Endothelial cell of umbilical vein (primary cell): ENCODE measurements around the gene PPP2R3B. TPM values are rescaled to one million over a fixed set of nuclear protein-coding genes. Genes with fewer than 3 reads are reported as not detected.

Experiments
- BruUV-seq: library from RNA; stranded (reverse); fragments of 400-500 nt; replicated peaks from 2 replicates; lab custom pipeline; 2021; lab: Mats Ljungman, UMichigan
- CTCF ChIA-PET: fragments of 300-600, 350-600 bp; sonication (Branson Sonifier 250); formaldehyde crosslinking; loops from one replicate; lab custom pipeline; 2021; ENCODE audit warnings: antibody characterized with exemption, inconsistent platforms; lab: Charles Lee
- POLR2A ChIA-PET: fragments of 300-600, 350-600 bp; sonication (Branson Sonifier 250); formaldehyde crosslinking; loops from one replicate; lab custom pipeline; 2021; ENCODE audit warnings: antibody characterized with exemption, inconsistent platforms; lab: Charles Lee
- DNase-seq: peaks from one replicate; pipeline ENCODE4 v3.0.0-alpha.2; 2011; ENCODE audit warnings: low read depth, low spot score
- FAIRE-seq: peaks from 2 replicates; lab custom pipeline; 2011; peaks lifted over from hg19 to GRCh38; lab: Jason Lieb, UNC
- H2AFZ ChIP-seq: 2 replicates; pipeline ENCODE4 v1.6.0; 2012; ENCODE audit warnings: low read depth, low read length, control low read depth, inconsistent platforms
- H3K27ac ChIP-seq: 2 replicates; pipeline ENCODE4 v1.5.1; 2011; ENCODE audit warnings: low read depth, mild to moderate bottlenecking, control low read depth, low read length, moderate library complexity; ENCODE audit not compliant: insufficient read depth
- H3K27me3 ChIP-seq, 2 experiments: 2 replicates each; pipeline versions ENCODE4 v1.6.0 to v1.6.1; 2011; ENCODE audit warnings: low read length in 2 of 2, mixed read lengths in 1 of 2; ENCODE audit not compliant: control insufficient read depth in 2 of 2, insufficient read depth in 2 of 2
- H3K36me3 ChIP-seq, 2 experiments: 2 replicates in 1 of 2; 3 replicates in 1 of 2; pipeline ENCODE4 v1.5.1; 2011; ENCODE audit warnings: low read length in 2 of 2, mild to moderate bottlenecking in 1 of 2, moderate library complexity in 1 of 2; ENCODE audit not compliant: control insufficient read depth in 2 of 2, insufficient read depth in 2 of 2; ENCODE audit errors: extremely low read depth in 1 of 2
- H3K4me1 ChIP-seq: 3 replicates; pipeline ENCODE4 v1.5.1; 2011; ENCODE audit warnings: mild to moderate bottlenecking, low read length; ENCODE audit not compliant: control insufficient read depth, insufficient read depth; ENCODE audit errors: extremely low read depth
- H3K4me2 ChIP-seq: 2 replicates; pipeline ENCODE4 v1.6.1; 2011; ENCODE audit warnings: low read length, control low read depth, mixed read lengths; ENCODE audit not compliant: insufficient read depth
- H3K4me3 ChIP-seq, 3 experiments: fragments of 200-600 bp in 1 of 3; sonication (generic), shearing (Covaris generic) in 1 of 3; replicated peaks in 1 of 3; 2 replicates each; pipeline ENCODE4 v1.5.1; 2011 to 2016; ENCODE audit warnings: control low read depth in 3 of 3, low read length in 3 of 3, mild to moderate bottlenecking in 2 of 3, inconsistent platforms in 1 of 3, low read depth in 1 of 3, moderate library complexity in 1 of 3; ENCODE audit not compliant: insufficient read depth in 1 of 3
- H3K79me2 ChIP-seq: 2 replicates; pipeline ENCODE4 v1.6.0; 2012; ENCODE audit warnings: low read length, inconsistent platforms; ENCODE audit not compliant: control insufficient read depth, insufficient read depth
- H3K9ac ChIP-seq: replicated peaks from 2 replicates; pipeline ENCODE3; 2011; ENCODE audit warnings: low read length, control low read depth; ENCODE audit not compliant: insufficient read depth; ENCODE audit errors: extremely low read depth
- H3K9me1 ChIP-seq: replicated peaks from 3 replicates; pipeline ENCODE4 v1.6.0; 2011; ENCODE audit warnings: mild to moderate bottlenecking, low read length; ENCODE audit not compliant: control insufficient read depth, insufficient read depth; ENCODE audit errors: extremely low read depth
- H3K9me3 ChIP-seq: replicated peaks from 2 replicates; pipeline ENCODE4 v1.5.1; 2012; ENCODE audit warnings: low read length, inconsistent platforms; ENCODE audit not compliant: control insufficient read depth, insufficient read depth
- H4K20me1 ChIP-seq: replicated peaks from 2 replicates; pipeline ENCODE3; 2011; ENCODE audit warnings: mild to moderate bottlenecking, low read length; ENCODE audit not compliant: control insufficient read depth, insufficient read depth; ENCODE audit errors: extremely low read depth
- CTCF ChIP-seq, 2 donors: IDR thresholded peaks; 1 replicate in 1 of 2; 2 replicates in 1 of 2; pipeline ENCODE4 v1.5.1; 2011; ENCODE audit warnings: low read length in 2 of 2, mild to moderate bottlenecking in 2 of 2, moderate library complexity in 2 of 2, control low read depth in 1 of 2, inconsistent platforms in 1 of 2, low read depth in 1 of 2; ENCODE audit not compliant: insufficient read depth in 1 of 2; ENCODE audit errors: extremely low read depth in 1 of 2
- EZH2 ChIP-seq: IDR thresholded peaks from 2 replicates; pipeline ENCODE4 v1.6.1; 2012; ENCODE audit warnings: borderline replicate concordance, low read depth, mild to moderate bottlenecking, moderate library complexity, low read length, inconsistent platforms; ENCODE audit not compliant: severe bottlenecking
- FOS ChIP-seq: IDR thresholded peaks from 2 replicates; pipeline ENCODE4 v1.6.1; 2011; ENCODE audit warnings: mild to moderate bottlenecking, low read length, moderate library complexity, borderline replicate concordance; ENCODE audit not compliant: insufficient read depth
- GATA2 ChIP-seq: IDR thresholded peaks from 2 replicates; pipeline ENCODE4 v1.7.0; 2011; ENCODE audit warnings: low read depth, mild to moderate bottlenecking, moderate library complexity, mixed read lengths, low read length; ENCODE audit not compliant: insufficient read length, insufficient read depth
- JUN ChIP-seq: IDR thresholded peaks from 2 replicates; pipeline ENCODE4 v1.6.1; 2011; ENCODE audit warnings: borderline replicate concordance, low read depth; ENCODE audit not compliant: insufficient read length, insufficient read depth
- MYC ChIP-seq: IDR thresholded peaks from one replicate; pipeline ENCODE4 v1.6.1; 2011; ENCODE audit warnings: mild to moderate bottlenecking, low read depth, low read length
- POLR2A ChIP-seq: IDR thresholded peaks from 2 replicates; pipeline ENCODE4 v1.6.1; 2012; ENCODE audit warnings: low read depth, mild to moderate bottlenecking, control low read depth, low read length
- POLR2AphosphoS5 ChIP-seq: IDR thresholded peaks from 2 replicates; pipeline ENCODE4 v1.6.1; 2012; ENCODE audit warnings: low read depth, mild to moderate bottlenecking, control low read depth, low read length, moderate library complexity; ENCODE audit not compliant: insufficient read depth
- dilution Hi-C: fragments of 300-500 bp; cut with MboI; formaldehyde crosslinking; loops from one replicate; pipeline ENCODE4 v1.15.0; 2019; ENCODE audit warnings: low sequenced_read_pairs; ENCODE audit not compliant: extremely low pct_ligation_motif_present
- intact Hi-C: fragments of 100-400 bp; cut with micrococcal nuclease; formaldehyde crosslinking; loops from one replicate; pipeline ENCODE4 v1.10.0; 2022
- polyA plus RNA-seq, 4 experiments: library from polyadenylated mRNA; depleted of rRNA in 3 of 4; stranded (reverse) in 3 of 4; unstranded in 1 of 4; fragments of >200 nt; gene quantifications; 2 replicates each; pipeline versions ENCODE4 v1.2.1 to v1.2.3, GENCODE V29; 2011 to 2012; ENCODE audit warnings: missing spikeins in 1 of 4
- total RNA-seq: library from RNA; stranded (reverse); gene quantifications from 2 replicates; pipeline ENCODE4 v1.2.3, GENCODE V29; 2021

PPP2R3B gene
- total and polyA plus RNA-seq, 2 donors (not counting 3 experiments of a cell fraction or from before 2014, with no cell fraction given): 19.1 to 33.6 TPM

- H3K9ac ChIP-seq: no peak overlapping the region
- ChIA-PET POLR2A (no interaction called here), CTCF (no interaction called here)
- H3K27me3 ChIP-seq: peaks cover 0 to 4% of the 10 kb centered on the region in 2 experiments
- FAIRE-seq (peak; percentile 57), DNase-seq (no peak)
- no TSS peak for BruUV-seq
- H3K9me1 ChIP-seq: no peaks in the 10 kb centered on the region
- no peaks in the 10 kb centered on the region for H3K36me3 ChIP-seq
- peak overlapping the region; percentile 78 for H2AFZ ChIP-seq
- H3K9me3 ChIP-seq: no peaks in the 10 kb centered on the region
- intact Hi-C loops: loop anchor here (5.0 kb wide), 2 partner anchors 729 to 889 kb away; no protein-coding TSS in a partner anchor
- H3K27ac ChIP-seq: no peak overlapping the region
- peak overlapping the region in 1 of 3 experiments; percentile 16 for H3K4me3 ChIP-seq
- no peaks in the 10 kb centered on the region for H4K20me1 ChIP-seq
- dilution Hi-C loops: no loop called here
- TF ChIP-seq JUN (no peak), MYC (no peak), GATA2 (no peak), POLR2A (no peak), POLR2AphosphoS5 (no peak), CTCF (IDR thresholded peaks at IDR 0.05; ENCODE audit: extremely low read depth in 1 of 2, insufficient read depth in 1 of 2, low read depth in 1 of 2, low read length in 2 of 2) (peak; percentile 3 to 16), FOS (no peak), EZH2 (peak; percentile 22)
- H3K79me2 ChIP-seq: no peaks in the 10 kb centered on the region
- no peaks in the 10 kb centered on the region for H3K4me1 ChIP-seq
- no peak overlapping the region for H3K4me2 ChIP-seq
These were observed 41.4 kb upstream of the PPP2R3B start for GRCh38 chrX:427812-428725.
